HEK293 (cell line): ENCODE measurements around the gene FOXP4.
A peak's percentile ranks its signal among the peaks of the same experiment; 100 is the strongest.

Source experiments
- BCL11A ChIP-seq: fragments of 450-650 bp; formaldehyde crosslinking; IDR thresholded peaks from 2 replicates; pipeline ENCODE4 v1.5.1; 2016; ENCODE audit warnings: low read depth, missing biosample characterization, missing genetic modification characterization
- FEZF1 ChIP-seq: fragments of 450-650 bp; formaldehyde crosslinking; IDR thresholded peaks from 2 replicates; pipeline ENCODE4 v1.5.1; 2016; ENCODE audit warnings: missing biosample characterization, missing genetic modification characterization
- GFI1B ChIP-seq: fragments of 450-650 bp; formaldehyde crosslinking; IDR thresholded peaks from 2 replicates; pipeline ENCODE4 v1.5.1; 2016; ENCODE audit warnings: missing biosample characterization, missing genetic modification characterization
- GLI2 ChIP-seq: fragments of 450-650 bp; formaldehyde crosslinking; IDR thresholded peaks from 2 replicates; pipeline ENCODE4; 2017; ENCODE audit warnings: missing biosample characterization, missing genetic modification characterization, low read depth, borderline replicate concordance
- SP3 ChIP-seq: fragments of 450-650 bp; formaldehyde crosslinking; IDR thresholded peaks from 2 replicates; pipeline ENCODE4 v1.5.1; 2016; ENCODE audit warnings: missing biosample characterization, missing genetic modification characterization
- YY2 ChIP-seq: fragments of 450-650 bp; formaldehyde crosslinking; IDR thresholded peaks from 2 replicates; pipeline ENCODE4 v1.5.1; 2016; ENCODE audit warnings: missing biosample characterization, missing genetic modification characterization
- ZBTB17 ChIP-seq: fragments of 450-650 bp; formaldehyde crosslinking; IDR thresholded peaks from 2 replicates; pipeline ENCODE4 v1.5.1; 2016; ENCODE audit warnings: missing biosample characterization, missing genetic modification characterization
- ZFHX2 ChIP-seq: fragments of 450-650 bp; formaldehyde crosslinking; conservative IDR thresholded peaks from 2 replicates; pipeline ENCODE4 v1.5.1; 2016; ENCODE audit warnings: missing biosample characterization, missing genetic modification characterization
- ZFP37 ChIP-seq: fragments of 450-650 bp; formaldehyde crosslinking; IDR thresholded peaks from 2 replicates; pipeline ENCODE4 v1.5.1; 2016; ENCODE audit warnings: missing biosample characterization, missing genetic modification characterization
- ZNF112 ChIP-seq: fragments of 450-650 bp; formaldehyde crosslinking; IDR thresholded peaks from 2 replicates; pipeline ENCODE4 v1.5.0; 2017; ENCODE audit warnings: missing biosample characterization, missing genetic modification characterization
- ZNF146 ChIP-seq: fragments of 450-650 bp; formaldehyde crosslinking; IDR thresholded peaks from 2 replicates; pipeline ENCODE4 v1.5.1; 2016; ENCODE audit warnings: missing biosample characterization, missing genetic modification characterization
- ZNF155 ChIP-seq: fragments of 450-650 bp; formaldehyde crosslinking; IDR thresholded peaks from 2 replicates; pipeline ENCODE4 v1.5.1; 2016; ENCODE audit warnings: missing biosample characterization, missing genetic modification characterization
- ZNF292 ChIP-seq: fragments of 450-650 bp; formaldehyde crosslinking; IDR thresholded peaks from 2 replicates; pipeline ENCODE4 v1.5.1; 2016; ENCODE audit warnings: low read depth, missing biosample characterization, missing genetic modification characterization, borderline replicate concordance
- ZNF350 ChIP-seq: fragments of 450-650 bp; formaldehyde crosslinking; IDR thresholded peaks from 2 replicates; pipeline ENCODE4 v1.5.0; 2017; ENCODE audit warnings: missing biosample characterization, mild to moderate bottlenecking, missing genetic modification characterization
- ZNF366 ChIP-seq: fragments of 450-650 bp; formaldehyde crosslinking; conservative IDR thresholded peaks from 2 replicates; pipeline ENCODE4 v1.5.1; 2016; ENCODE audit warnings: missing biosample characterization, missing genetic modification characterization
- ZNF555 ChIP-seq: fragments of 450-650 bp; formaldehyde crosslinking; conservative IDR thresholded peaks from 2 replicates; pipeline ENCODE4 v1.5.1; 2017; ENCODE audit warnings: missing biosample characterization, mild to moderate bottlenecking, missing genetic modification characterization, inconsistent platforms
- ZNF585B ChIP-seq: fragments of 450-650 bp; formaldehyde crosslinking; IDR thresholded peaks from 2 replicates; pipeline ENCODE4 v1.5.1; 2016; ENCODE audit warnings: missing biosample characterization, missing genetic modification characterization
- ZNF660 ChIP-seq: fragments of 450-650 bp; IDR thresholded peaks from 2 replicates; pipeline ENCODE4 v1.5.1; 2018; ENCODE audit warnings: missing biosample characterization, mild to moderate bottlenecking, missing genetic modification characterization
- ZNF670 ChIP-seq: fragments of 450-650 bp; formaldehyde crosslinking; IDR thresholded peaks from 2 replicates; pipeline ENCODE4 v1.5.1; 2016; ENCODE audit warnings: missing biosample characterization, missing genetic modification characterization, low read depth
- ZNF837 ChIP-seq: fragments of 450-650 bp; formaldehyde crosslinking; IDR thresholded peaks from 2 replicates; pipeline ENCODE4 v1.5.1; 2016; ENCODE audit warnings: missing biosample characterization, missing genetic modification characterization
- TF ChIP-seq, protein P1 (sequence below): fragments of 450-650 bp; formaldehyde crosslinking; IDR thresholded peaks from 2 replicates; pipeline ENCODE4 v1.5.1; 2017; ENCODE audit warnings: missing biosample characterization, mild to moderate bottlenecking, missing genetic modification characterization, moderate library complexity
- TF ChIP-seq, protein P2 (sequence below): fragments of 450-650 bp; formaldehyde crosslinking; IDR thresholded peaks from 2 replicates; pipeline ENCODE4 v1.5.1; 2017; ENCODE audit warnings: missing biosample characterization, missing genetic modification characterization
- TF ChIP-seq, protein P3 (sequence below): fragments of 450-650 bp; formaldehyde crosslinking; IDR thresholded peaks from 2 replicates; pipeline ENCODE4 v1.5.1; 2016; ENCODE audit warnings: missing biosample characterization, missing genetic modification characterization, borderline replicate concordance
- TF ChIP-seq, protein P4 (sequence below): fragments of 450-650 bp; formaldehyde crosslinking; IDR thresholded peaks from 2 replicates; pipeline ENCODE4 v1.5.1; 2016; ENCODE audit warnings: missing biosample characterization, missing genetic modification characterization
- TF ChIP-seq, protein P5 (sequence below): fragments of 450-650 bp; formaldehyde crosslinking; IDR thresholded peaks from 2 replicates; pipeline ENCODE4; 2016; ENCODE audit warnings: missing biosample characterization, missing genetic modification characterization
- TF ChIP-seq, protein P6 (sequence below): fragments of 450-650 bp; formaldehyde crosslinking; IDR thresholded peaks from 2 replicates; pipeline ENCODE4 v1.5.1; 2017; ENCODE audit warnings: missing biosample characterization, missing genetic modification characterization
- TF ChIP-seq, protein P7 (sequence below): fragments of 450-650 bp; formaldehyde crosslinking; IDR thresholded peaks from 2 replicates; pipeline ENCODE4 v1.5.1; 2017; ENCODE audit warnings: missing biosample characterization, missing genetic modification characterization

FOXP4 gene

DNA sequence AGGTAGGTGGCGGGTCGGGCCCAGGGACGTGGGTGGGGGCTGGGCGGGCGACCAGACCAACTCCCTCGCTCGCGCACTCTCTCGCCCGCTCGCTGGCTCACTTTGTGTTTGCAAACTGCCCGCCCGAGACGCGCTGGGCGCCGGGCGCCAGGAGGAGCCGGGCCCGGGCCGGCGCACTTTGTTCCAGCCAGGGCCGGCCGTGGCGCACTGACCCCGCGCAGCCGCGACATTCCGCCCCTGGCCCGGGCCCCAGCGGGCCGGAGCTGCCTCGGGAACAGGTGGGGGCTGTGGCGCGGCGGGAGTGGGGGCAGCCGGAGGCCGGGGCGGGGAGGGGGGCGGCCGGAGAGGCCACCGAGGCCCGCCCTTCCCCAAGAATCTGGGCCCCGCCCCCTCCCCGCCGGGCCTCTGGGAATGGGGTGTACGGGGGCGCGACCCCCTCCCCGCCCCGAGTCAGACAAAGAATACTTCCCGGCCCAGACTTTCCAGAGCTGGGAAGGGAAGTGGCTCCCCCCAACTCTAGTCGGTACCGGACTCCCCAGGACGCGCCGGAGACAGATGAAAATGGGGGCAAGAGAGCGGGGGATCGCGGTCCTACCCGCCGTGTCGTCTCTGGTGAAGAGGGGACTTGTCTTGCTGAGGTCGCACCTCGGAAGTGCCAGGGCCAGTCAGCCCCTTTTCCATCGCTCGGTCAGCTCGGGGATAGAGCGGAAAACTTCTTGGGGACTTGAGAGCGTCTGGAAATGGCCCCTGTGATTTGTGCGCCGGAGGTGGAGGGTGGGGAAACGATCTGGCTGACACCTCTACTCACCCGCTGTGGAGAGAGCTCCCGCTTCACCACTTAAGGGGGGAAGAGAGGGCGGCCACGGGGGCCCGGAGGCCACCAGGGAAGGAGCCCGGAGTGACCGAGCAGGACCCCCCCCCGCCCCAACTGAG lies 951 bp downstream of the FOXP4 start (continued):
- TF ChIP-seq FEZF1 (0 out of 2 replicates have a peak, but pooled peaks have one; percentile 10), ZNF146 (tag by site-specific recombination) (no peak), ZNF292 (no peak), ZNF585B (tag by site-specific recombination) (no peak), ZFP37 (no peak), ZNF837 (tag by site-specific recombination) (no peak), BCL11A (no peak), ZNF350 (no peak), GLI2 (tag by site-specific recombination) (no peak), ZNF112 (tag by site-specific recombination) (no peak), ZNF555 (tag by site-specific recombination) (no peak), ZNF660 (tag by site-specific recombination) (0 out of 2 replicates have a peak, but pooled peaks have one; percentile 14), ZFHX2 (tag by site-specific recombination) (peak; percentile 33), ZNF155 (tag by site-specific recombination) (no peak), ZBTB17 (tag by site-specific recombination) (peak; percentile 69), YY2 (tag by site-specific recombination) (no peak), ZNF670 (tag by site-specific recombination) (no peak), SP3 (tag by site-specific recombination) (peak; percentile 42; the same call in 1 of the 2 replicates), ZNF366 (tag by site-specific recombination) (no peak), GFI1B (tag by site-specific recombination) (no peak)
- TF ChIP-seq, protein P1, sequence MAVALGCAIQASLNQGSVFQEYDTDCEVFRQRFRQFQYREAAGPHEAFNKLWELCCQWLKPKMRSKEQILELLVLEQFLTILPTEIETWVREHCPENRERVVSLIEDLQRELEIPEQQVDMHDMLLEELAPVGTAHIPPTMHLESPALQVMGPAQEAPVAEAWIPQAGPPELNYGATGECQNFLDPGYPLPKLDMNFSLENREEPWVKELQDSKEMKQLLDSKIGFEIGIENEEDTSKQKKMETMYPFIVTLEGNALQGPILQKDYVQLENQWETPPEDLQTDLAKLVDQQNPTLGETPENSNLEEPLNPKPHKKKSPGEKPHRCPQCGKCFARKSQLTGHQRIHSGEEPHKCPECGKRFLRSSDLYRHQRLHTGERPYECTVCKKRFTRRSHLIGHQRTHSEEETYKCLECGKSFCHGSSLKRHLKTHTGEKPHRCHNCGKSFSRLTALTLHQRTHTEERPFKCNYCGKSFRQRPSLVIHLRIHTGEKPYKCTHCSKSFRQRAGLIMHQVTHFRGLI (tag by site-specific recombination), result no peak
- TF ChIP-seq, protein P2, sequence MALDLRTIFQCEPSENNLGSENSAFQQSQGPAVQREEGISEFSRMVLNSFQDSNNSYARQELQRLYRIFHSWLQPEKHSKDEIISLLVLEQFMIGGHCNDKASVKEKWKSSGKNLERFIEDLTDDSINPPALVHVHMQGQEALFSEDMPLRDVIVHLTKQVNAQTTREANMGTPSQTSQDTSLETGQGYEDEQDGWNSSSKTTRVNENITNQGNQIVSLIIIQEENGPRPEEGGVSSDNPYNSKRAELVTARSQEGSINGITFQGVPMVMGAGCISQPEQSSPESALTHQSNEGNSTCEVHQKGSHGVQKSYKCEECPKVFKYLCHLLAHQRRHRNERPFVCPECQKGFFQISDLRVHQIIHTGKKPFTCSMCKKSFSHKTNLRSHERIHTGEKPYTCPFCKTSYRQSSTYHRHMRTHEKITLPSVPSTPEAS, result no peak
- TF ChIP-seq, protein P3, sequence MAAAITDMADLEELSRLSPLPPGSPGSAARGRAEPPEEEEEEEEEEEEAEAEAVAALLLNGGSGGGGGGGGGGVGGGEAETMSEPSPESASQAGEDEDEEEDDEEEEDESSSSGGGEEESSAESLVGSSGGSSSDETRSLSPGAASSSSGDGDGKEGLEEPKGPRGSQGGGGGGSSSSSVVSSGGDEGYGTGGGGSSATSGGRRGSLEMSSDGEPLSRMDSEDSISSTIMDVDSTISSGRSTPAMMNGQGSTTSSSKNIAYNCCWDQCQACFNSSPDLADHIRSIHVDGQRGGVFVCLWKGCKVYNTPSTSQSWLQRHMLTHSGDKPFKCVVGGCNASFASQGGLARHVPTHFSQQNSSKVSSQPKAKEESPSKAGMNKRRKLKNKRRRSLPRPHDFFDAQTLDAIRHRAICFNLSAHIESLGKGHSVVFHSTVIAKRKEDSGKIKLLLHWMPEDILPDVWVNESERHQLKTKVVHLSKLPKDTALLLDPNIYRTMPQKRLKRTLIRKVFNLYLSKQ (tag by site-specific recombination), result no peak
- TF ChIP-seq, protein P4, sequence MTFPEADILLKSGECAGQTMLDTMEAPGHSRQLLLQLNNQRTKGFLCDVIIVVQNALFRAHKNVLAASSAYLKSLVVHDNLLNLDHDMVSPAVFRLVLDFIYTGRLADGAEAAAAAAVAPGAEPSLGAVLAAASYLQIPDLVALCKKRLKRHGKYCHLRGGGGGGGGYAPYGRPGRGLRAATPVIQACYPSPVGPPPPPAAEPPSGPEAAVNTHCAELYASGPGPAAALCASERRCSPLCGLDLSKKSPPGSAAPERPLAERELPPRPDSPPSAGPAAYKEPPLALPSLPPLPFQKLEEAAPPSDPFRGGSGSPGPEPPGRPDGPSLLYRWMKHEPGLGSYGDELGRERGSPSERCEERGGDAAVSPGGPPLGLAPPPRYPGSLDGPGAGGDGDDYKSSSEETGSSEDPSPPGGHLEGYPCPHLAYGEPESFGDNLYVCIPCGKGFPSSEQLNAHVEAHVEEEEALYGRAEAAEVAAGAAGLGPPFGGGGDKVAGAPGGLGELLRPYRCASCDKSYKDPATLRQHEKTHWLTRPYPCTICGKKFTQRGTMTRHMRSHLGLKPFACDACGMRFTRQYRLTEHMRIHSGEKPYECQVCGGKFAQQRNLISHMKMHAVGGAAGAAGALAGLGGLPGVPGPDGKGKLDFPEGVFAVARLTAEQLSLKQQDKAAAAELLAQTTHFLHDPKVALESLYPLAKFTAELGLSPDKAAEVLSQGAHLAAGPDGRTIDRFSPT, result no peak
- TF ChIP-seq, protein P5, sequence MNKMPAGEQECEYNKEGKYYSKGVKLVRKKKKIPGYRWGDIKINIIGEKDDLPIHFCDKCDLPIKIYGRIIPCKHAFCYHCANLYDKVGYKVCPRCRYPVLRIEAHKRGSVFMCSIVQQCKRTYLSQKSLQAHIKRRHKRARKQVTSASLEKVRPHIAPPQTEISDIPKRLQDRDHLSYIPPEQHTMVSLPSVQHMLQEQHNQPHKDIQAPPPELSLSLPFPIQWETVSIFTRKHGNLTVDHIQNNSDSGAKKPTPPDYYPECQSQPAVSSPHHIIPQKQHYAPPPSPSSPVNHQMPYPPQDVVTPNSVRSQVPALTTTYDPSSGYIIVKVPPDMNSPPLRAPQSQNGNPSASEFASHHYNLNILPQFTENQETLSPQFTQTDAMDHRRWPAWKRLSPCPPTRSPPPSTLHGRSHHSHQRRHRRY (tag by site-specific recombination), result no peak
- TF ChIP-seq, protein P6, sequence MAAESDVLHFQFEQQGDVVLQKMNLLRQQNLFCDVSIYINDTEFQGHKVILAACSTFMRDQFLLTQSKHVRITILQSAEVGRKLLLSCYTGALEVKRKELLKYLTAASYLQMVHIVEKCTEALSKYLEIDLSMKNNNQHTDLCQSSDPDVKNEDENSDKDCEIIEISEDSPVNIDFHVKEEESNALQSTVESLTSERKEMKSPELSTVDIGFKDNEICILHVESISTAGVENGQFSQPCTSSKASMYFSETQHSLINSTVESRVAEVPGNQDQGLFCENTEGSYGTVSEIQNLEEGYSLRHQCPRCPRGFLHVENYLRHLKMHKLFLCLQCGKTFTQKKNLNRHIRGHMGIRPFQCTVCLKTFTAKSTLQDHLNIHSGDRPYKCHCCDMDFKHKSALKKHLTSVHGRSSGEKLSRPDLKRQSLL (tag by site-specific recombination), result no peak
- TF ChIP-seq, protein P7, sequence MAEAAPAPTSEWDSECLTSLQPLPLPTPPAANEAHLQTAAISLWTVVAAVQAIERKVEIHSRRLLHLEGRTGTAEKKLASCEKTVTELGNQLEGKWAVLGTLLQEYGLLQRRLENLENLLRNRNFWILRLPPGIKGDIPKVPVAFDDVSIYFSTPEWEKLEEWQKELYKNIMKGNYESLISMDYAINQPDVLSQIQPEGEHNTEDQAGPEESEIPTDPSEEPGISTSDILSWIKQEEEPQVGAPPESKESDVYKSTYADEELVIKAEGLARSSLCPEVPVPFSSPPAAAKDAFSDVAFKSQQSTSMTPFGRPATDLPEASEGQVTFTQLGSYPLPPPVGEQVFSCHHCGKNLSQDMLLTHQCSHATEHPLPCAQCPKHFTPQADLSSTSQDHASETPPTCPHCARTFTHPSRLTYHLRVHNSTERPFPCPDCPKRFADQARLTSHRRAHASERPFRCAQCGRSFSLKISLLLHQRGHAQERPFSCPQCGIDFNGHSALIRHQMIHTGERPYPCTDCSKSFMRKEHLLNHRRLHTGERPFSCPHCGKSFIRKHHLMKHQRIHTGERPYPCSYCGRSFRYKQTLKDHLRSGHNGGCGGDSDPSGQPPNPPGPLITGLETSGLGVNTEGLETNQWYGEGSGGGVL (tag by site-specific recombination), result peak; percentile 49
